Ascending aorta (tissue), 2 donors: ENCODE measurements around the gene SLC2A2. TPM values are rescaled to one million over a fixed set of nuclear protein-coding genes. Genes with fewer than 3 reads are reported as not detected.

ENCODE experiments used
- DNase-seq, 2 donors: peaks; one replicate each; pipeline ENCODE4 v3.0.0-alpha.2; 2019; ENCODE audit warnings: low spot score in 2 of 2
- H3K27ac ChIP-seq, 2 donors: fragments of 200-600 bp; sonication (generic); one replicate each; pipeline ENCODE4 v1.5.1; 2016 to 2017; ENCODE audit warnings: mild to moderate bottlenecking in 1 of 2
- H3K27me3 ChIP-seq: fragments of 200-600 bp; sonication (generic); one replicate; pipeline ENCODE4 v1.5.1; 2017
- H3K36me3 ChIP-seq, 2 donors: fragments of 200-600 bp; sonication (generic); one replicate each; pipeline ENCODE4 v1.5.1; 2016
- H3K4me1 ChIP-seq, 2 donors: fragments of 200-600 bp; sonication (generic); one replicate each; pipeline ENCODE4 v1.5.1; 2016 to 2017; ENCODE audit warnings: mild to moderate bottlenecking in 1 of 2
- H3K4me3 ChIP-seq, 2 donors: fragments of 200-600 bp; sonication (generic); one replicate each; pipeline ENCODE4 v1.5.1; 2016 to 2017; ENCODE audit warnings: mild to moderate bottlenecking in 1 of 2
- H3K9me3 ChIP-seq, 2 donors: fragments of 200-600 bp; sonication (generic); one replicate each; pipeline ENCODE4 v1.5.1; 2016
- intact Hi-C: fragments of 100-400 bp; cut with DNase I; formaldehyde crosslinking; loops from one replicate; pipeline ENCODE4 v1.15.1; 2023
- total RNA-seq: library from RNA; depleted of rRNA; stranded (reverse); fragments of >200 nt; gene quantifications from one replicate; pipeline ENCODE4 v1.1.0, GENCODE V29; 2016
- TF ChIP-seq, protein P1 (sequence below), 3 experiments: fragments of 200-600 bp in 2 of 3; fragments of 450-650 bp in 1 of 3; sonication (generic) in 2 of 3; IDR thresholded peaks; one replicate each; pipeline ENCODE4 v1.5.1; 2016 to 2019; ENCODE audit warnings: antibody characterized with exemption in 3 of 3, mild to moderate bottlenecking in 1 of 3, moderate library complexity in 1 of 3

SLC2A2 gene
- total RNA-seq, 1 donor from 2014 or later: not detected

DNA sequence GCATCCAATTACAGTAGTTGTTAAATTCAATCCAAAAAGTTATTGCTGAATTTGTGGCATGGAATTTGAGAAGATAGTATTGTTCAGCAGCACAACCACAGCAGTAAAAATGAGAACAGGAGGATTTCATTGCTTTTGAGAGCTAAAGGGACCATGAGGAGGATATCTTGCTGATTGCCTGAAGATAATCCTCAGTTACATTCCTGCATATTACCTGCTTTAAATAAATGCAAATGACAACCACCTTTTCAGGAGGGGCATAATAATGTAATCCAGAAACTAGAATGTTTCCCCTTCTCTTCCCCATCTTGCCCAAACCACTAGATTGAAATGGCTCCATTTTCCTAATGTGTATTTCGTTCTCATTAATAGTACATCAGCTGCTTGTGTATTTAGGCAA lies 35.2 kb upstream of the SLC2A2 start:
- Histone ChIP-seq H3K27me3 (no peaks in the 10 kb centered on the region), H3K4me1 (no peaks in the 10 kb centered on the region), H3K4me3 (no peak overlapping the region), H3K27ac (no peak overlapping the region), H3K9me3 (no peaks in the 10 kb centered on the region), H3K36me3 (no peaks in the 10 kb centered on the region)
- intact Hi-C loops: no loop called here
- TF ChIP-seq, protein P1, sequence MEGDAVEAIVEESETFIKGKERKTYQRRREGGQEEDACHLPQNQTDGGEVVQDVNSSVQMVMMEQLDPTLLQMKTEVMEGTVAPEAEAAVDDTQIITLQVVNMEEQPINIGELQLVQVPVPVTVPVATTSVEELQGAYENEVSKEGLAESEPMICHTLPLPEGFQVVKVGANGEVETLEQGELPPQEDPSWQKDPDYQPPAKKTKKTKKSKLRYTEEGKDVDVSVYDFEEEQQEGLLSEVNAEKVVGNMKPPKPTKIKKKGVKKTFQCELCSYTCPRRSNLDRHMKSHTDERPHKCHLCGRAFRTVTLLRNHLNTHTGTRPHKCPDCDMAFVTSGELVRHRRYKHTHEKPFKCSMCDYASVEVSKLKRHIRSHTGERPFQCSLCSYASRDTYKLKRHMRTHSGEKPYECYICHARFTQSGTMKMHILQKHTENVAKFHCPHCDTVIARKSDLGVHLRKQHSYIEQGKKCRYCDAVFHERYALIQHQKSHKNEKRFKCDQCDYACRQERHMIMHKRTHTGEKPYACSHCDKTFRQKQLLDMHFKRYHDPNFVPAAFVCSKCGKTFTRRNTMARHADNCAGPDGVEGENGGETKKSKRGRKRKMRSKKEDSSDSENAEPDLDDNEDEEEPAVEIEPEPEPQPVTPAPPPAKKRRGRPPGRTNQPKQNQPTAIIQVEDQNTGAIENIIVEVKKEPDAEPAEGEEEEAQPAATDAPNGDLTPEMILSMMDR (IDR thresholded peaks at IDR 0.05): no peak
- DNase-seq: no peak

DNA sequence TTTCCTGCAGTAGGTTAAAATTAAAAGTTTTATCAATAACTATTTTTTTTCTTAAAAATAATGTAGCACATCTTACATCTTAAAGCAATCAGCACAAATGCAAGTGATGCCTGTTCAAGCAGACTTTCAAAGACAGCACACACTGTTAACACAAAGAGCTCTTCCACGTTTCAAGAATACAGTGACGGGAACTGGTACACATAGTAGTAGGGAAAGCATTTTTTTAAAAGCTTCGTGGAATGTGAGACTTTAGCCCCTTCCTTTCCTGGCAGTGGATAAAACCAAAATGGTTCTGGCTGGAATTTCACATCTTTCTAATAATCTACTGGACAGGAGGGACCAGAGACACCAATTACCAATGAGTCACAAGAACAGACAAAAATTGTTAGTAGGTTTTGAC lies 33.5 kb upstream of the SLC2A2 start:
- no peaks in the 10 kb centered on the region for H3K4me1 ChIP-seq
- H3K9me3 ChIP-seq: no peaks in the 10 kb centered on the region
- H3K36me3 ChIP-seq: no peaks in the 10 kb centered on the region
- no peak for DNase-seq
- intact Hi-C loops: no loop called here
- no peaks in the 10 kb centered on the region for H3K27me3 ChIP-seq
- no peak overlapping the region for H3K27ac ChIP-seq
- TF ChIP-seq, protein P1 (IDR thresholded peaks at IDR 0.05): no peak
- no peak overlapping the region for H3K4me3 ChIP-seq

DNA sequence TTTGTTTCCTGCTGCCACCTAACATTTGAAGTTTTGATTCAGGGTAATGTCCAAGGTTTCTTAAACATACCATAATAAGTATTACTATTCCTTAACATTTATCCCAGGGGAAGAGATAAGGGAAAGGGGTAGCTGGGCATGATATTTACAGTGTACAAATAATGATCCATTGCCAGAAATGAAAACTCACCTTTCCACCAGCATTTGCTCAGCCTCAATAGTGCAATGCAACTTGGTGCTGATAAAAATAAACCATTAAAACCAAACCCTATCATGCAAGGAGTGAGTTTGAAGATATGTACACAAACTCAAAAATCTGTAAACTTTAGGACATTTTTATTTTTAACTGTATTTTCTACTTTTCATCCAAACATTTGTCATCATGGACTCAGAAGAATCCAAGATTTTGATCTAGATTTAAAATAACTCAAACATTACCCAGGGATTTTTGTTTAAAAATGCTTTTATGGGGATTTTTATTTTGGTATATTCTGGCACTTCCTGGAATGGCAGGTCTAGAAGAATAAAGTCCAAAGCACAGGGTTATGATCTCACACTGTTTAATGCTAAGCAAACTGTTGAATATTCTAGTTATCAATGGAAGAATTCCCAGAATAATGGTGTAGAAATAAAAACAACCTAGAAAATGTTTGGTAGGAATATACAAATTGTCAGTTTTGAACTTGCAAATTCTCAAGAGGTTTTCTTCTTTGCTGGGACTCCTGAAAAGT lies 32.5 kb upstream of the SLC2A2 start:
- no peaks in the 10 kb centered on the region for H3K36me3 ChIP-seq
- H3K27me3 ChIP-seq: no peaks in the 10 kb centered on the region
- no peak overlapping the region for H3K4me3 ChIP-seq
- no peak for DNase-seq
- intact Hi-C loops: no loop called here
- no peaks in the 10 kb centered on the region for H3K9me3 ChIP-seq
- H3K4me1 ChIP-seq: no peaks in the 10 kb centered on the region
- H3K27ac ChIP-seq: no peak overlapping the region
- TF ChIP-seq, protein P1 (IDR thresholded peaks at IDR 0.05): no peak

DNA sequence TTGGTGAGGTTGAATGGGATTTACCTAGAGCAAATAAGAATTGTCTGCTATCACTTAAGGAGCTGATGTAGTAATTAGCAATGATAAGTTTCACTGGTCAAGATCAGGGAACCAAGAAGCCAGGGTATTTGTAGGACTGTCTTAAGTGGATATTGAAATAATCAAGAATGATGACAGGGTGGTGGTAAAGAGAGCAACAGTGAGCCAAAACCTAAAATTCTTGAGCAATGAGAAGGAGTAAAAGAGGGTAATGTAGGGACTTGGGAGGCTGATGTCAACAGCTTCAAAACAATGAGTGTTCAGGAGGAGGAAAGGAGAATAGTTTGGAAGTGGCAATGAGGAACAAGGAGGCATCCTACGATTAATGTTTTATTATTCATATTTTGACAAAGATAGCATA lies 31.5 kb upstream of the SLC2A2 start:
- no peak for DNase-seq
- intact Hi-C loops: no loop called here
- no peak overlapping the region for H3K4me3 ChIP-seq
- H3K4me1 ChIP-seq: no peaks in the 10 kb centered on the region
- TF ChIP-seq, protein P1 (IDR thresholded peaks at IDR 0.05): no peak
- no peaks in the 10 kb centered on the region for H3K27me3 ChIP-seq
- no peaks in the 10 kb centered on the region for H3K9me3 ChIP-seq
- H3K36me3 ChIP-seq: no peaks in the 10 kb centered on the region
- no peak overlapping the region for H3K27ac ChIP-seq

DNA sequence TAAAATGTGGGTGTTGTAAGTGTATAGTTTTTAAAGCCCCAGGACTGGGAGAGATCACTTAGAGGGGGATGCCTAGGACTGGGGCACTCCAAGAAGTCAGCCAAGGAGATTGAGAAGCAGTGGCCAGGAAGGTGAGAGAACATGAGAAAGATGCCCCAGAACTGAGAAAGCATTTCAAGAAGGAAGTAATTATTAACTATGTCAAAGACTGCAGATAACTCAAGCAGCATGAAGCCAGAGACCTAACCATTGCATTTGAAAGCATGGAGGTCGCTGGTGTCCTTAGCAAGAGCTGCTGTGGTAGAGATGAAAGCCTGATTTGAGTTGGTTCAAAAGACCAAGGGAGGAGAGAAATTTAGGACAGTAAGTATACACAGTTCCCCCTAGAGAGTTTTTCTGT lies 30.6 kb upstream of the SLC2A2 start:
- Histone ChIP-seq H3K9me3 (no peaks in the 10 kb centered on the region), H3K27ac (no peak overlapping the region), H3K36me3 (no peaks in the 10 kb centered on the region), H3K4me1 (no peaks in the 10 kb centered on the region), H3K4me3 (no peak overlapping the region), H3K27me3 (no peaks in the 10 kb centered on the region)
- intact Hi-C loops: no loop called here
- TF ChIP-seq, protein P1 (IDR thresholded peaks at IDR 0.05): no peak
- no peak for DNase-seq

DNA sequence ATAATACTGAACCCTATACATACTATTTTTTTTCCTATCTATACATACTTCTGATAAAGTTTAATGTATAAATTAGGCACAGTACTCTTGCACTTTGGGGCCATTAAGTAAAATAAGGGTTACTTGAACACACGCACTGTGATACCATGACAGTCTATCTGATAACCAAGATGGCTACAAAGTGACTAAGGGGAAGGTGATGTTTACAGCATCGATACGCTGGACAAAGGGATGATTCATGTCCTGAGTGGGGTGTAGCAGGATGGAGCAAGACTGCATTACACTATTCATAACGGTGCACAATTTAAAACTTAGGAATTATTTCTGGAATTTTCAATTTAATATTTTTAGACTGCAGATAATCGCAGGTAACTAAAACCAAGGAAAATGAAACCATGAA lies 30.0 kb upstream of the SLC2A2 start:
- intact Hi-C loops: no loop called here
- Histone ChIP-seq H3K4me3 (no peak overlapping the region), H3K27ac (no peak overlapping the region), H3K27me3 (no peaks in the 10 kb centered on the region), H3K36me3 (no peaks in the 10 kb centered on the region), H3K9me3 (no peaks in the 10 kb centered on the region), H3K4me1 (no peaks in the 10 kb centered on the region)
- TF ChIP-seq, protein P1 (IDR thresholded peaks at IDR 0.05): no peak
- DNase-seq: no peak
